ENCODE data around the gene MTUS2.

The MTUS2 gene

GRCh38 chr13:29073755-29074154, 253.6 kb downstream of the MTUS2 start:
- Histone ChIP-seq H3K4me2 (ENCODE audit: insufficient read depth, low read length) (no peak overlapping the region), H4K20me1 (ENCODE audit: insufficient read depth, low read length) (no peaks in the 10 kb centered on the region), H3K4me1 (ENCODE audit: insufficient read depth, low read length) (peaks cover 27% of the 10 kb centered on the region), H3K9me3 (ENCODE audit: insufficient read depth, low read length, severe bottlenecking) (no peaks in the 10 kb centered on the region), H3K79me2 (ENCODE audit: insufficient read depth, low read length) (no peaks in the 10 kb centered on the region), H3K9ac (ENCODE audit: low read depth, low read length) (no peak overlapping the region), H3K27me3 (ENCODE audit: insufficient read depth, low read length, poor library complexity) (no peaks in the 10 kb centered on the region), H3K4me3 (ENCODE audit: low read depth in 1 of 2, low read length in 2 of 2) (no peak overlapping the region), H2AFZ (ENCODE audit: low read depth, low read length) (no peak overlapping the region), H3K36me3 (ENCODE audit: insufficient read depth, low read length) (no peaks in the 10 kb centered on the region), H3K27ac (ENCODE audit: low read length) (no peak overlapping the region)
- TF ChIP-seq EZH2 (IDR thresholded peaks at IDR 0.05; ENCODE audit: borderline replicate concordance, low read depth, low read length, severe bottlenecking) = no peak
- no peak for TF ChIP-seq CTCF (IDR thresholded peaks at IDR 0.05; ENCODE audit: borderline replicate concordance, extremely low read depth, low read length, poor library complexity, severe bottlenecking)
- ATAC-seq (ENCODE audit: insufficient read depth, low read depth) (no peak), DNase-seq (no peak)

- Histone ChIP-seq H3K4me3 (ENCODE audit: low read depth in 1 of 2, low read length in 2 of 2) (peak overlapping the region in 1 of 2 experiments; percentile 16; a peak in 1 of 4 replicates), H2AFZ (ENCODE audit: low read depth, low read length) (peak overlapping the region; percentile 74), H3K4me1 (ENCODE audit: insufficient read depth, low read length) (peaks cover 44% of the 10 kb centered on the region), H4K20me1 (ENCODE audit: insufficient read depth, low read length) (no peaks in the 10 kb centered on the region), H3K36me3 (ENCODE audit: insufficient read depth, low read length) (no peaks in the 10 kb centered on the region), H3K9me3 (ENCODE audit: insufficient read depth, low read length, severe bottlenecking) (peaks cover 10% of the 10 kb centered on the region), H3K79me2 (ENCODE audit: insufficient read depth, low read length) (no peaks in the 10 kb centered on the region), H3K27me3 (ENCODE audit: insufficient read depth, low read length, poor library complexity) (no peaks in the 10 kb centered on the region), H3K27ac (ENCODE audit: low read length) (peak overlapping the region; percentile 82), H3K9ac (ENCODE audit: low read depth, low read length) (peak overlapping the region; percentile 45), H3K4me2 (ENCODE audit: insufficient read depth, low read length) (peak overlapping the region; percentile 54)
- DNase-seq (peak; percentile 62), ATAC-seq (ENCODE audit: insufficient read depth, low read depth) (peak; percentile 89)
- no peak for TF ChIP-seq EZH2 (IDR thresholded peaks at IDR 0.05; ENCODE audit: borderline replicate concordance, low read depth, low read length, severe bottlenecking)
- no peak for TF ChIP-seq CTCF (IDR thresholded peaks at IDR 0.05; ENCODE audit: borderline replicate concordance, extremely low read depth, low read length, poor library complexity, severe bottlenecking)
Observed at GRCh38 chr13:29077051-29077813, 257.1 kb downstream of the MTUS2 start.

- Histone ChIP-seq H3K4me1 (ENCODE audit: insufficient read depth, low read length) (peaks cover 46% of the 10 kb centered on the region), H3K36me3 (ENCODE audit: insufficient read depth, low read length) (no peaks in the 10 kb centered on the region), H4K20me1 (ENCODE audit: insufficient read depth, low read length) (no peaks in the 10 kb centered on the region), H2AFZ (ENCODE audit: low read depth, low read length) (peak overlapping the region; percentile 51; the same call in 1 of the 2 replicates), H3K4me2 (ENCODE audit: insufficient read depth, low read length) (peak overlapping the region; percentile 4; the same call in 1 of the 2 replicates), H3K27ac (ENCODE audit: low read length) (peak overlapping the region; percentile 72), H3K9ac (ENCODE audit: low read depth, low read length) (peak overlapping the region; percentile 22; the same call in 1 of the 2 replicates), H3K9me3 (ENCODE audit: insufficient read depth, low read length, severe bottlenecking) (peaks cover 14% of the 10 kb centered on the region), H3K27me3 (ENCODE audit: insufficient read depth, low read length, poor library complexity) (no peaks in the 10 kb centered on the region), H3K4me3 (ENCODE audit: low read depth in 1 of 2, low read length in 2 of 2) (no peak overlapping the region), H3K79me2 (ENCODE audit: insufficient read depth, low read length) (no peaks in the 10 kb centered on the region)
- TF ChIP-seq EZH2 (IDR thresholded peaks at IDR 0.05; ENCODE audit: borderline replicate concordance, low read depth, low read length, severe bottlenecking) = no peak
- TF ChIP-seq CTCF (IDR thresholded peaks at IDR 0.05; ENCODE audit: borderline replicate concordance, extremely low read depth, low read length, poor library complexity, severe bottlenecking) = peak; percentile 81
- DNase-seq (peak; percentile 79), ATAC-seq (ENCODE audit: insufficient read depth, low read depth) (peak; percentile 92)
Observed at GRCh38 chr13:29081036-29081435, 260.9 kb downstream of the MTUS2 start.

All from DND-41 (cell line).